Lung (tissue), 12 donors: ENCODE results near the gene RSU1. TPM values are rescaled to one million over a fixed set of nuclear protein-coding genes. Genes with fewer than 3 reads are reported as not detected.

Experiments used
- ATAC-seq: fragments of 200-7000 bp; cut with Tn5 transposase; one replicate; pipeline ENCODE4 v1.9.1; 2020; ENCODE audit warnings: moderate number of reproducible peaks; ENCODE audit not compliant: insufficient read depth, low FRiP score
- DNase-seq, 3 donors: peaks; one replicate each; pipeline ENCODE4 v3.0.0-alpha.2; 2013 to 2017
- H3K27ac ChIP-seq, 2 donors: one replicate each; pipeline ENCODE4 v1.5.1; 2013; ENCODE audit warnings: mild to moderate bottlenecking in 2 of 2, moderate library complexity in 2 of 2, control low read depth in 1 of 2, inconsistent platforms in 1 of 2, low read depth in 1 of 2, low read length in 1 of 2
- H3K27me3 ChIP-seq, 3 donors: one replicate each; pipeline ENCODE4 v1.5.1; 2013; ENCODE audit warnings: low read length in 2 of 3; ENCODE audit not compliant: control insufficient read depth in 3 of 3, insufficient read depth in 3 of 3
- H3K36me3 ChIP-seq, 4 donors: one replicate each; pipeline ENCODE4 v1.5.1; 2013; ENCODE audit warnings: low read length in 4 of 4, mild to moderate bottlenecking in 1 of 4, moderate library complexity in 1 of 4; ENCODE audit not compliant: control insufficient read depth in 4 of 4, insufficient read depth in 4 of 4
- H3K4me1 ChIP-seq, 5 donors: one replicate each; pipeline ENCODE4 v1.5.1; 2013; ENCODE audit warnings: low read length in 5 of 5, mild to moderate bottlenecking in 2 of 5, moderate library complexity in 1 of 5; ENCODE audit not compliant: control insufficient read depth in 5 of 5, insufficient read depth in 5 of 5
- H3K4me3 ChIP-seq: one replicate; pipeline ENCODE4 v1.5.1; 2013; ENCODE audit warnings: mild to moderate bottlenecking, control low read depth, moderate library complexity
- H3K9ac ChIP-seq, 2 donors: one replicate each; pipeline ENCODE4 v1.5.1; 2013; ENCODE audit warnings: low read length in 2 of 2, control low read depth in 1 of 2; ENCODE audit not compliant: insufficient read depth in 1 of 2
- H3K9me3 ChIP-seq, 4 donors: one replicate each; pipeline ENCODE4 v1.5.1; 2013; ENCODE audit warnings: low read length in 3 of 4, mild to moderate bottlenecking in 1 of 4, moderate library complexity in 1 of 4; ENCODE audit not compliant: control insufficient read depth in 4 of 4, insufficient read depth in 3 of 4
- WGBS, 2 donors: extraction: QIAGEN DNeasy Blood & Tissue Kit; methylation state at CpG; one replicate each; pipeline ENCODE4 v1.1.7; 2013; 5-methylcytosine and 5-hydroxymethylcytosine counted together
- polyA plus RNA-seq, 2 donors: library from polyadenylated mRNA; stranded (reverse); fragments of 200-250 nt; gene quantifications; one replicate each; pipeline ENCODE4 v1.2.1, GENCODE V29; 2013
- total RNA-seq, 2 donors: library from RNA; depleted of rRNA in 1 of 2; stranded (reverse); fragments of >200 nt in 1 of 2; gene quantifications; one replicate each; pipeline ENCODE4 v1.2.1, GENCODE V29; 2014 to 2021
- TF ChIP-seq, protein P1 (sequence below): IDR thresholded peaks from 2 replicates; pipeline ENCODE4 v1.5.1; 2012; ENCODE audit warnings: mild to moderate bottlenecking; ENCODE audit errors: control extremely low read depth, extremely low read depth
- donor health status: control.
- donor health status: control.
- donor health status: Bipolar disorder and iron deficiency.
- donor health status: healthy.
- donor health status: DM: yes; HTN: yes; CAD: no.

RSU1 gene
- total and polyA plus RNA-seq, 4 donors, result 36.0 to 81.5 (median 57.9) TPM

DNA sequence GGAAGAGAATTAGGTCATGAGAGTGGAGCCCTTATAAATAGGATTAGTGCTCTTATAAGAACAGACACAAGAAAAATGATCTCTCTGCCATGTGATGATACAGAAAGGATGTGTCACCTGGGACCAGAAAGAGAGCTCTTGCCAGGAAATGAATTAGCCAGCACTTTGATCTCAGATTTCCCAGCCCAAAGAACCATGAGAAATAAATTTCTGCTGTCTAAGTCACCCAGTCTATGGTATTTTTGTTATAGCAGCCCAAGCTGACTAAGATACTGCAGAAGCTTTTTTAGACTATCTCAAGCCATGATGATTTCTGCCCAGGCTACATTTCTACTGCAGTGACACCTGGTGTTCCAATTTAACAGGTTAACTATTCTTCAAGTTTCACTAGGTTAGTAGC, 84.8 kb downstream of the RSU1 start:
- no peaks in the 10 kb centered on the region for H3K27me3 ChIP-seq
- no peak for DNase-seq
- no peak overlapping the region for H3K27ac ChIP-seq
- H3K36me3 ChIP-seq, result peaks cover 0 to 14% (median 6%) of the 10 kb centered on the region in 4 donors
- no peak for ATAC-seq
- H3K9me3 ChIP-seq, result peaks cover 0 to 3% (median 0%) of the 10 kb centered on the region in 4 donors
- H3K9ac ChIP-seq, result no peak overlapping the region
- H3K4me3 ChIP-seq, result no peak overlapping the region
- no peaks in the 10 kb centered on the region for H3K4me1 ChIP-seq
- TF ChIP-seq, protein P1, sequence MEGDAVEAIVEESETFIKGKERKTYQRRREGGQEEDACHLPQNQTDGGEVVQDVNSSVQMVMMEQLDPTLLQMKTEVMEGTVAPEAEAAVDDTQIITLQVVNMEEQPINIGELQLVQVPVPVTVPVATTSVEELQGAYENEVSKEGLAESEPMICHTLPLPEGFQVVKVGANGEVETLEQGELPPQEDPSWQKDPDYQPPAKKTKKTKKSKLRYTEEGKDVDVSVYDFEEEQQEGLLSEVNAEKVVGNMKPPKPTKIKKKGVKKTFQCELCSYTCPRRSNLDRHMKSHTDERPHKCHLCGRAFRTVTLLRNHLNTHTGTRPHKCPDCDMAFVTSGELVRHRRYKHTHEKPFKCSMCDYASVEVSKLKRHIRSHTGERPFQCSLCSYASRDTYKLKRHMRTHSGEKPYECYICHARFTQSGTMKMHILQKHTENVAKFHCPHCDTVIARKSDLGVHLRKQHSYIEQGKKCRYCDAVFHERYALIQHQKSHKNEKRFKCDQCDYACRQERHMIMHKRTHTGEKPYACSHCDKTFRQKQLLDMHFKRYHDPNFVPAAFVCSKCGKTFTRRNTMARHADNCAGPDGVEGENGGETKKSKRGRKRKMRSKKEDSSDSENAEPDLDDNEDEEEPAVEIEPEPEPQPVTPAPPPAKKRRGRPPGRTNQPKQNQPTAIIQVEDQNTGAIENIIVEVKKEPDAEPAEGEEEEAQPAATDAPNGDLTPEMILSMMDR, result no peak

DNA sequence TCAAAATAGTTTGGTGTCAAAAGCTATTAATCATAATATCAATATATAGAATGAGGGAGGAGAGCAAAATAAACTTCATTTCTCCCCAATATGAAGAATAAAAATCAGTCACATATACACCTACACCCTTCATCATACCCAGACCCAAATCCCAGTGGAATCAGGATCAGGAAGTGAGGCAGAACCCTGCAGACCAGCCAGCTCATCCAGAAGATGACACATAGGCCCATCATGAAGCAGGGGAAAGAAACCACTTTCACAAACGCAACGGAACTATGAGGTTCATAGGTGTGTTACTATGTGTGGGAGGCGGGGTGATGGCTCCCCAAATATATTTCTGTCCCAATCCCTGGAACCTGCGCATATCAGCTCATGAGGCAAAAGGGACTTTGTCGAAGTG, 89.0 kb downstream of the RSU1 start:
- 97% methylated on average over 5 of the region's 5 CpGs for WGBS, 2 donors
- DNase-seq (no peak), ATAC-seq (no peak)
- Histone ChIP-seq H3K4me3 (no peak overlapping the region), H3K27ac (no peak overlapping the region), H3K27me3 (no peaks in the 10 kb centered on the region), H3K4me1 (no peaks in the 10 kb centered on the region), H3K36me3 (peaks cover 0 to 8% (median 6%) of the 10 kb centered on the region in 4 donors), H3K9me3 (peaks cover 0 to 3% (median 0%) of the 10 kb centered on the region in 4 donors), H3K9ac (no peak overlapping the region)
- TF ChIP-seq, protein P1, result no peak

DNA sequence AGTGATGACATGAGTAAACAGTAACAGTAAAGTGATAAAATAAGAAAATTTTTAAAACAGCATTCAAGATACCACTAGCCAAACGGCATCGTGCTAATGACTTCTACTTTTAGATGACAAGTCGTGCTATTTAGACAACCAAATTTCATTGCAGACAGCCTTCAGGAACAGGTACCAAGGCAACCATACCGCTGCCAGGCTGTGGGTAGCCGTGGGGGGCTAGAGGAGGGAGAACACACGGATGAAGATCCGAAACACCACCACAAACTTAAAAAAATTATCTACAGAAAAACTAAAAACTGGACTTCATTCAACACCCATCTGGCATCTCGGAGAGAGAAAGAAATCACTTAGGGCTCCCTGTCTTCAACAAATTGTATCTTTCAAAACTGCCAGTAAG, 89.6 kb downstream of the RSU1 start:
- Histone ChIP-seq H3K4me1 (no peaks in the 10 kb centered on the region), H3K9me3 (peaks cover 0 to 3% (median 0%) of the 10 kb centered on the region in 4 donors), H3K9ac (no peak overlapping the region), H3K36me3 (peaks cover 0 to 8% (median 6%) of the 10 kb centered on the region in 4 donors), H3K4me3 (no peak overlapping the region), H3K27ac (no peak overlapping the region), H3K27me3 (no peaks in the 10 kb centered on the region)
- DNase-seq, result no peak
- ATAC-seq, result no peak
- 97% methylated on average over 8 of the region's 8 CpGs for WGBS, 2 donors
- TF ChIP-seq, protein P1, result no peak

DNA sequence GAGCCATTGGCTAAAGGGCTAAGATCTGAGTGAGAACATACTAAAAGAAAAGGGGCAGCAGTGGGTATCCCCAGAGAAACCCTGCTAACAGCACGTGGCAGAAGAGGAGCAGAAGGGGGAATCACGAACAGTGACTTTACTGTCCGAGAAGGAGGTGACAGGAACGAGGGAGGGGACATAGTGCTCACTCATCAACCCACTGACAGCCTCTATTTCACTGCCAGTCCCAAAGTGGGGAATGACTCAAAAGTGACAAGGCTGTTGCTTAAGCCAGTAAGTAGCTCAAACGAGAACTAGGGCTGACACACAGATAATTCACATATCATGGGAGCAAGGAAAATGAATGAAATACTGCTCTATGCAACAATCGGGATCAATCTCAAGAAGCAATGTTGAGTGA, 92.7 kb downstream of the RSU1 start:
- TF ChIP-seq, protein P1, result no peak
- no peak for ATAC-seq
- Histone ChIP-seq H3K9ac (no peak overlapping the region), H3K4me1 (peaks cover 0 to 7% (median 0%) of the 10 kb centered on the region in 5 donors), H3K9me3 (no peaks in the 10 kb centered on the region), H3K27ac (peak overlapping the region in 1 of 2 donors; percentile 57), H3K27me3 (no peaks in the 10 kb centered on the region), H3K36me3 (peaks cover 0 to 11% (median 7%) of the 10 kb centered on the region in 4 donors), H3K4me3 (no peak overlapping the region)
- no peak for DNase-seq
- WGBS, 2 donors, result 88 to 89% methylated on average over 6 of the region's 6 CpGs
